GM12878 (cell line): ENCODE measurements around the gene PLSCR3.

Experiments
- BRCA1 ChIP-seq: IDR thresholded peaks from 2 replicates; pipeline ENCODE4 v1.6.1; 2011; ENCODE audit warnings: low read depth, low read length, improper control_type of control experiment
- CHD2 ChIP-seq: IDR thresholded peaks from 2 replicates; pipeline ENCODE4 v1.6.1; 2011; ENCODE audit warnings: low read depth, low read length, improper control_type of control experiment, borderline replicate concordance
- CREM ChIP-seq: IDR thresholded peaks from 2 replicates; pipeline ENCODE4 v1.6.1; 2014; ENCODE audit warnings: antibody characterized with exemption, low read depth
- CTCF ChIP-seq, 3 experiments: IDR thresholded peaks in 2 of 3; conservative IDR thresholded peaks in 1 of 3; 2 replicates each; pipeline ENCODE4 v1.5.1; 2011; ENCODE audit warnings: low read depth in 3 of 3, low read length in 3 of 3, mild to moderate bottlenecking in 3 of 3, control low read depth in 2 of 3, moderate library complexity in 2 of 3, inconsistent platforms in 1 of 3, mixed read lengths in 1 of 3; ENCODE audit not compliant: control insufficient read depth in 2 of 3, insufficient read depth in 1 of 3; ENCODE audit errors: extremely low read depth in 1 of 3
- ESRRA ChIP-seq: IDR thresholded peaks from 2 replicates; pipeline ENCODE4 v1.6.1; 2012; ENCODE audit warnings: mild to moderate bottlenecking, low read length, improper control_type of control experiment
- HDAC2 ChIP-seq: fragments of 200-600 bp; sonication (generic); IDR thresholded peaks from 2 replicates; pipeline ENCODE4 v1.6.1; 2017
- KDM1A ChIP-seq: fragments of 200-600 bp; sonication (generic); IDR thresholded peaks from 2 replicates; pipeline ENCODE4 v1.6.1; 2016; ENCODE audit warnings: borderline replicate concordance
- POLR2A ChIP-seq: IDR thresholded peaks from 2 replicates; pipeline ENCODE4 v1.6.1; 2011; ENCODE audit warnings: low read depth, mild to moderate bottlenecking, low read length
- REST ChIP-seq: IDR thresholded peaks from 2 replicates; pipeline ENCODE4 v1.6.1; 2012; ENCODE audit warnings: mild to moderate bottlenecking, low read depth, low read length
- RFX5 ChIP-seq: IDR thresholded peaks from 2 replicates; pipeline ENCODE4 v1.6.1; 2011; ENCODE audit warnings: low read depth, low read length, improper control_type of control experiment
- SMC3 ChIP-seq: IDR thresholded peaks from 2 replicates; pipeline ENCODE4 v1.6.1; 2011; ENCODE audit warnings: low read length, improper control_type of control experiment, borderline replicate concordance
- ZNF217 ChIP-seq: fragments of 450-650 bp; IDR thresholded peaks from 2 replicates; pipeline ENCODE4 v1.6.1; 2017; ENCODE audit warnings: antibody characterized with exemption, mild to moderate bottlenecking
- ZNF274 ChIP-seq: IDR thresholded peaks from one replicate; pipeline ENCODE4 v1.8.0; 2011; ENCODE audit not compliant: insufficient read length, insufficient read depth
- ZSCAN29 ChIP-seq: fragments of 450-650 bp; IDR thresholded peaks from 2 replicates; pipeline ENCODE4 v1.6.1; 2017; ENCODE audit warnings: mild to moderate bottlenecking, moderate library complexity

- TF ChIP-seq CTCF (IDR thresholded peaks at IDR 0.05 in 2 of 3, conservative IDR thresholded peaks at IDR 0.05 in 1 of 3; ENCODE audit: control insufficient read depth in 2 of 3, extremely low read depth in 1 of 3, insufficient read depth in 1 of 3, low read depth in 3 of 3, low read length in 3 of 3) (no peak), ESRRA (no peak), ZNF274 (no peak), REST (no peak), POLR2A (no peak), SMC3 (no peak), CHD2 (no peak), RFX5 (no peak), BRCA1 (no peak), HDAC2 (no peak), KDM1A (no peak), CREM (no peak), ZNF217 (no peak), ZSCAN29 (no peak)
Observed at GRCh38 chr17:7363311-7363710, 31.0 kb downstream of the PLSCR3 start.
